Subcutaneous abdominal adipose tissue (tissue), 5 donors: ENCODE results near the gene CTSE.

Source experiments
- H3K27ac ChIP-seq: one replicate; pipeline ENCODE4 v1.7.0; 2013; ENCODE audit warnings: low read depth, mild to moderate bottlenecking, inconsistent platforms, low read length, moderate library complexity
- H3K27me3 ChIP-seq, 5 donors: one replicate each; pipeline ENCODE4 v1.7.0; 2013; ENCODE audit warnings: low read length in 5 of 5, inconsistent platforms in 1 of 5; ENCODE audit not compliant: control insufficient read depth in 5 of 5, insufficient read depth in 4 of 5
- H3K36me3 ChIP-seq, 5 donors: one replicate each; pipeline ENCODE4 v1.7.0; 2013; ENCODE audit warnings: low read length in 5 of 5; ENCODE audit not compliant: control insufficient read depth in 5 of 5, insufficient read depth in 5 of 5
- H3K4me1 ChIP-seq, 5 donors: one replicate each; pipeline ENCODE4 v1.7.0; 2013; ENCODE audit warnings: low read length in 5 of 5, mild to moderate bottlenecking in 3 of 5, moderate library complexity in 1 of 5; ENCODE audit not compliant: control insufficient read depth in 5 of 5, insufficient read depth in 5 of 5
- H3K4me3 ChIP-seq, 5 donors: one replicate each; pipeline ENCODE4 v1.7.0; 2013; ENCODE audit warnings: low read length in 5 of 5, low read depth in 1 of 5
- H3K9ac ChIP-seq, 5 donors: one replicate each; pipeline ENCODE4 v1.7.0; 2013; ENCODE audit warnings: low read length in 5 of 5, mild to moderate bottlenecking in 4 of 5, moderate library complexity in 3 of 5
- H3K9me3 ChIP-seq, 5 donors: one replicate each; pipeline ENCODE4 v1.7.0; 2013; ENCODE audit warnings: low read length in 5 of 5; ENCODE audit not compliant: control insufficient read depth in 5 of 5
- donor health status: healthy.
- donor health status: healthy.
- donor health status: healthy.
- donor health status: healthy.
- donor health status: healthy.

The CTSE gene

DNA sequence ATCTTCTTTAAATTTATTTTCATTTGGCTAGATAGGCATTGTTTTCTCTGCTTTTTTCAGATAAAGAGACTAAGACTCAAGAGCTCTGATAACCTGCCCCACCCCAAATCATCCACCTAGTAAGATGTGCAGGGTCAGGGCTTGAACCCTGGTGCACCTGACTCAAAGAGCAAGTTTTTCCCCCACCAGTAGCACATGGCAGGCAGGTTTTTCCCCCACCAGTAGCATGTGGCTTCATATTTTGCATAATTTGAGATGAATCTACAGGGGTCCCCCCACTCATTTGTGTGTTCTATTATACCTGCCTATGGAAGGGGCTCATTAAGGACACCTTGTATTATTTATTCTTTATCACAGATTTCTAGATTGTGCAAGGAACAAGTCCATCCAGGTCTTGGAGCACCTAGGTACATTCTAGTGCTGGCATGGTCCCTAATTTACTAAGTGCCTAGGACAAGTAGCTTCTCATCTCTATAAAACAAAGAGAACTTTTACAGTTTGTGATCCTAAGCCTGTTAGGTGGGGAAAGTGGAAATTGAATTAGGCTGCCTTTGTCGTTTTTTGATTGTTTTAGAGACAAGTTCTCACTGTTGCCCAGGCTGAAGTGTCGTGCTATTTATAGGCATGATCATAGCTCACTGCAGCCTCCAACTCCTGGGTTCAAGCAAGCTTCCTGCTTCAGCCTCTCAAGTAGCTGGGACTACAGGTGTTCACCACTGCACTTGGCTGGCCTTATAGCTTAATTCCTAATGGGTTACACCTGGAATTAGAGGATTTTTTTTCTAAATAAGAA lies 13.2 kb upstream of the CTSE start:
- no peak overlapping the region for H3K27ac ChIP-seq

DNA sequence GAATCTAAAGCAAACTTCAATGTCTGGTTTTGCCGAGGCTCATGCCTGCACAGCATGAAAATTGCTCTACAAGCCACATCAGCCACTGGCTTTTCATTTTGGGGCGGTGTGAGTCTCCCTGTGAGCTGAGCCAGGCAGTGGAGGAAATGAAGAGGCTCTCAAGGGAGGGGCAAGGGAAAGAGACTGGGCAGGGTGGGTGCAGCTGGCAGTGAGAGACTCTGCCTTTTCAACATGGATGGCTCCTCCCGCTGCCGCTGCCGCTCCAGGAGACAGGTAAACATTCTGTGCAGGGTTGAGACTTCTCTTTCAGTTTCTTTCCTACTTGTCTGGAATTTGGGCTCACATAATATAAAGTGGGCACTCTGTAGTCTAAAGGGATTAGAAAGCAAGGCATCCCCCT lies 11.3 kb upstream of the CTSE start:
- Histone ChIP-seq H3K9ac (no peak overlapping the region), H3K4me1 (peaks cover 0 to 7% (median 2%) of the 10 kb centered on the region in 5 donors)

More for the DNA sequence above, 13.2 kb upstream of the CTSE start:
- Histone ChIP-seq H3K27me3 (peaks cover 3 to 12% (median 10%) of the 10 kb centered on the region in 5 donors), H3K36me3 (no peaks in the 10 kb centered on the region), H3K9ac (no peak overlapping the region), H3K4me1 (peaks cover 0 to 3% (median 0%) of the 10 kb centered on the region in 5 donors), H3K9me3 (peaks cover 0 to 3% (median 0%) of the 10 kb centered on the region in 5 donors), H3K4me3 (no peak overlapping the region)

DNA sequence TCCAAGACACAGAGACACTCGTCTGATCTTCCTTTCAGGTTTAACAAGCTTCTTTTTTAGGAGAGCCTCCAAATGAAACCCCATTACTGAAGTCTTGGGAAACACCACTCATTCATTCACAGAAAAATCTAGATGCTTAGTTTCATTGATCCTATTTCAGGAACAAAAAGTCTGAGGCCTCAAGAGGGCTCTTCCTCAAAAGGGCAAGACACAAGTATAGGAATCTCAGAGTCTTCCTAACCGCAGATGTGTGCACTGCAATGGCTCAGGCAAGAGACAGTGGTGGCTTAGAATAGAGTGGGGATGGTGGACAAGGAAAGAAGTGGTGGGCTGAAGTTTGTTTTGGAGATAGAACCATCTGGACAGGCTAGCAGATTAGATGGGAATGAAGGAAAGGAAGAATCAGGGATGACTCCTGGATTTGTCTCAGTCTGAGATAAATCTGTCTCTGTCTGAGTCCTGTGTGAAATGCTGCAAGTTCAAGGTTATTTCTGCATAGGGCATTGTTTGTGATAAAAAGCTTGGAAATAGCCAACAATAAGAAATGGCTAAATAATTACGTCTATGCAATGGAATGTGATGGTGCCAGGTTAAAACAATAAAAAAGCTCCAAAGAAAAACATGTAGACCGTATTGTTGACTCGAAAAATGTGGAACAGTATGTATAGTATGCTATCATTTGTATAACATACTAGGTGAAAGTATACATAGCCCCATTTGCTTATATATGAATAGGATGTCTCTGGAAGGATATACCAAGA lies 8.9 kb upstream of the CTSE start:
- Histone ChIP-seq H3K27me3 (peaks cover 0 to 7% (median 3%) of the 10 kb centered on the region in 5 donors), H3K27ac (no peak overlapping the region), H3K9ac (no peak overlapping the region), H3K4me1 (peaks cover 0 to 8% (median 4%) of the 10 kb centered on the region in 5 donors), H3K9me3 (peaks cover 0 to 3% (median 0%) of the 10 kb centered on the region in 5 donors), H3K36me3 (no peaks in the 10 kb centered on the region), H3K4me3 (no peak overlapping the region)

More for the DNA sequence above, 11.3 kb upstream of the CTSE start:
- no peak overlapping the region for H3K4me3 ChIP-seq
- H3K9me3 ChIP-seq, result peaks cover 0 to 3% (median 0%) of the 10 kb centered on the region in 5 donors
- H3K36me3 ChIP-seq, result no peaks in the 10 kb centered on the region
- peaks cover 0 to 11% (median 8%) of the 10 kb centered on the region in 5 donors for H3K27me3 ChIP-seq
- no peak overlapping the region for H3K27ac ChIP-seq

DNA sequence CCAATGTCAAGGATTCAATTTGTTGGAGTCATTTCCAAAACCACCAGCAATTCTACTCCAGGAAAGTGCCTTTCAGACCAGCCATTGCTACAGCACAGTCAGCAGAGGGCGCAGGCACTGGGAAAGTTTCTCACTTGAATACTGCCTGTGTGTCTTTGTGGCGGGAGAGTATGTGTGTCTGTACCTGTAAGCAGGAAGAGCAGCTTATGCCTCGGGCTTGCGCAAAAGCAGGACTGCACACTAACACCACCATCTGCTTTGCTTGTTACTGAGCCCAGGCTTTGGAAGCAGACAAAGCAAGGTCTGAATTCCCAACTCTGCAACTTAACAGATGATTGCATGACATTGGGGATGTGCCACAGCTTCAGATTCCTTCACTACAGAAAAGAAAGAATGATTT lies 7.0 kb upstream of the CTSE start:
- peaks cover 0 to 3% (median 0%) of the 10 kb centered on the region in 5 donors for H3K9me3 ChIP-seq
- peaks cover 0 to 8% (median 4%) of the 10 kb centered on the region in 5 donors for H3K4me1 ChIP-seq
- H3K27ac ChIP-seq, result no peak overlapping the region

DNA sequence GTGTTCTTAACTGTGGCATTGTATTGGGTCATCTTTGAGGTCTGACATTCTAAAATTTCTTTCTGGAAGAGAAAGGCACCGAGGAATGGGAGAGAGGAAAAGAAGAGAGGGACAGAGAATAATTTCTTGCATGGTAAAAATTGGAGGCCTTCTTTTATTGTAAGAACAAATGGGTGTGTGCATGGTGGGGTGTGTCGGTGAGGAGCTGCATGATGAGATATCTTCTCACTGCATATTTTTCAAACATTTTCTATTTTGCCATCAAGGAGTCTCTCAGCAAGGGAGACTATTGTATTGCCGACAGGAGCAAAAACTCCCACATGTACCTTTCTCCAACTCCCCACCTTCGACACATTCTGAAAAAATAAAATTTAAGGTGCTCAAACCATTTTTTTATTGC lies 6.5 kb upstream of the CTSE start:
- Histone ChIP-seq H3K27ac (no peak overlapping the region), H3K9ac (no peak overlapping the region), H3K27me3 (peaks cover 0 to 1% (median 0%) of the 10 kb centered on the region in 5 donors), H3K36me3 (no peaks in the 10 kb centered on the region), H3K4me3 (no peak overlapping the region), H3K4me1 (peaks cover 0 to 8% (median 4%) of the 10 kb centered on the region in 5 donors), H3K9me3 (peaks cover 0 to 3% (median 0%) of the 10 kb centered on the region in 5 donors)

More for the DNA sequence above, 7.0 kb upstream of the CTSE start:
- no peaks in the 10 kb centered on the region for H3K36me3 ChIP-seq
- peaks cover 0 to 4% (median 0%) of the 10 kb centered on the region in 5 donors for H3K27me3 ChIP-seq
- no peak overlapping the region for H3K4me3 ChIP-seq
- no peak overlapping the region for H3K9ac ChIP-seq

DNA sequence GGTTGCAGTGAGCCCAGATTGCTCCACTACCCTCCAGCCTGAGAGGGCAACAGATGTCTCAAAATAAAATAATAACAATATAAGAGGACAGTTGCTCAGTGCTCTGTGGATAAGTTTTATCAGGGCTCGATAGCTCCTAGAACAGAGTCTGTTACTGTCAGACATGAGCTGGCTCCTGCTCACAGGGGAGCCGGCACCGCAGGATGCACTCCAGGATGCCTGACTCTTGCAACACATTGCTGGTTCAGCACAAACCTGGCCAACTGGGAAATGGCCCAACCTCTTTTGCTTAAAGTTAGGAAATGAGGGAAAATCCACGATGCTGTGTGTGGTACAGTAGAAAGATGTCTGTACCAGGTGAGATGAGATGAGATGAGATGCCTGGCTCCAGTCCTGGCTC lies 5.8 kb upstream of the CTSE start:
- peaks cover 0 to 3% (median 0%) of the 10 kb centered on the region in 5 donors for H3K9me3 ChIP-seq

DNA sequence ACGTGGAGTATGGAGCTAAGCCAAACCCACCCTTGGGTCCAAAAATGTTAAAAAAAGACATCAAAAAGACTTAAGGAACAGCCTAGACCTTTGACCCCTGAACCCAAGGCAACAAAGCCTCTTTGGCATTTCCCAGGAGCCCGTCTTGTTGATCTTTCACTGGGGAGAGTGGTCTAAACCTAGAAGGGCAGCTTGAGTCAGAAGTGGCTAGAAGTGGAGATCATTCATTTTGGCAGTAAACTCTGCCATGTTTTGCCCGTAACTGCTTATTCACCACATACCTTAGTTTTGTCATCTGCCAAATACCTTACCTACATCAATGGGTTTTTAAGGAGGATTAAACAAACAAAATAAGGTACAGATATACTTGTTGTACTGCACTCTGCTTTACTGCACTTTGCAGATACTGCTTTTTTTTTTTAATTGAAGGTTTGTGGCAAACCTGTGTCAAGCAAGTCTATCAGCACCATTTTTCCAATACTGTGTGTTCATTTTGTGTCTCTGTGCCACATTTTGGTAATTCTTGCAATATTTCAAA lies 1.7 kb upstream of the CTSE start:
- Histone ChIP-seq H3K27ac (no peak overlapping the region), H3K36me3 (no peaks in the 10 kb centered on the region), H3K9ac (no peak overlapping the region), H3K4me1 (peaks cover 0 to 8% (median 2%) of the 10 kb centered on the region in 5 donors), H3K27me3 (no peaks in the 10 kb centered on the region), H3K4me3 (no peak overlapping the region), H3K9me3 (no peaks in the 10 kb centered on the region)

More for the DNA sequence above, 5.8 kb upstream of the CTSE start:
- H3K4me3 ChIP-seq, result no peak overlapping the region
- peaks cover 0 to 8% (median 4%) of the 10 kb centered on the region in 5 donors for H3K4me1 ChIP-seq
- no peaks in the 10 kb centered on the region for H3K36me3 ChIP-seq
- no peak overlapping the region for H3K27ac ChIP-seq
- H3K9ac ChIP-seq, result no peak overlapping the region
- H3K27me3 ChIP-seq, result no peaks in the 10 kb centered on the region

DNA sequence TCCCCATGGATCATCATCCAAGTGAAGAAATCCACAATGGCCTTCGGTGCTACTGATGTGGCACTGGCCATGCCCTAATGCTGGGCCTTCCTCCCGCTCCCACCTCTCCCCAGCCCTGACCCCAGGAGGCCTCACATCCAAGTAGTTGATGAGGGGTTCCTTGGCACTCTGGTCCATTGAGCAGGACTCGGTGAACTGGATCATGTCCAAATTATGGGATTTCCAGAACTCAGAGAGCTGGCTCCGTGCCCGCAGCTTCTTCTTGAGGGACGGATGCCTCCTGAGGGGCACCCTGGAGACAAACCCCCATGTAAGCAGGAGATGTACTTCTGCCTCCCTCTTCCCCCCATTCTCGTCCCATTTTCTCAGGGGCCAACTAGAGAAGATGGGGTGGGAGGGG lies 929 bp downstream of the CTSE start:
- peaks cover 0 to 2% (median 0%) of the 10 kb centered on the region in 5 donors for H3K4me1 ChIP-seq
- H3K36me3 ChIP-seq, result no peaks in the 10 kb centered on the region
- no peak overlapping the region for H3K4me3 ChIP-seq
- no peak overlapping the region for H3K27ac ChIP-seq
- H3K9me3 ChIP-seq, result no peaks in the 10 kb centered on the region
- no peak overlapping the region for H3K9ac ChIP-seq
- no peaks in the 10 kb centered on the region for H3K27me3 ChIP-seq

DNA sequence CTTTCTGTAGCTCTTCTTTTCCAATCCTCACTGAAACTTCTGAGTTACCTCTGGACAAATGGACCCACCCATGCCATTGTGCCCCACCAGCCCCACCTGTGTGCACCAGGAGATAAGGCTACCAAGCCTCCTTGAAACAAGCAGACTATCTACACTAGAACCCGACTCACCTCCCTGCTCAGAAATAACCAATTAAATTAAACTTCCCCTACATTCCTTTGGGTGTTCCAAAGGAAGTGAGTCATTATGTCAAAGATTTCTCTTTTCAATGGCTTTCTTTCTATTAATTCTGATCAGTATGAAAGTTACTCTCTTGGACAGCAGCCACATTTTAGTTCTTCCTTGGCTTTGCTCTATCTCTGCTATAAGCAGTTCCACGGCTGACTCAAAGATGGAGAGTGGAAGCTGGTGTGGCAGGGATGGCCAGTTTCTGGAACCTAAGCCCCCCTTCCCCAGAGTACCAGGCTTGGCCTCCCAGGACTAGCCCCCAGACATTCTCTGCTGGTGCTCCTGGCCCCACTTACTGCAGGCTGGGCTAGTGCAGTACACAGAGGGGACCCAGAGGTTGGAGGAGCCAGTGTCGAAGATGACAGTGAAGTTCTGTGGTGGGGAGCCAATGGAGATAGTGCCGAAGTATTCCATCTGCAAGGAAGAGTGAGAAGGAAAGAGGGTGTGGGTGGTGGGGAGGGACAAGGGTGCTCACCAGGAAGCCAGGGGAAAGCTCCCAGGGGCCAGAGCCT lies 1.9 kb downstream of the CTSE start:
- no peak overlapping the region for H3K9ac ChIP-seq
- no peaks in the 10 kb centered on the region for H3K36me3 ChIP-seq
- no peak overlapping the region for H3K4me3 ChIP-seq
- no peaks in the 10 kb centered on the region for H3K9me3 ChIP-seq
- H3K4me1 ChIP-seq, result peaks cover 0 to 2% (median 0%) of the 10 kb centered on the region in 5 donors
- no peak overlapping the region for H3K27ac ChIP-seq
- no peaks in the 10 kb centered on the region for H3K27me3 ChIP-seq
